ENCODE measurements around the gene SLC6A20. TPM values are rescaled to one million over a fixed set of nuclear protein-coding genes. Genes with fewer than 3 reads are reported as not detected.

The SLC6A20 gene
- total RNA-seq, 2 experiments from 2014 or later, result not detected

DNA sequence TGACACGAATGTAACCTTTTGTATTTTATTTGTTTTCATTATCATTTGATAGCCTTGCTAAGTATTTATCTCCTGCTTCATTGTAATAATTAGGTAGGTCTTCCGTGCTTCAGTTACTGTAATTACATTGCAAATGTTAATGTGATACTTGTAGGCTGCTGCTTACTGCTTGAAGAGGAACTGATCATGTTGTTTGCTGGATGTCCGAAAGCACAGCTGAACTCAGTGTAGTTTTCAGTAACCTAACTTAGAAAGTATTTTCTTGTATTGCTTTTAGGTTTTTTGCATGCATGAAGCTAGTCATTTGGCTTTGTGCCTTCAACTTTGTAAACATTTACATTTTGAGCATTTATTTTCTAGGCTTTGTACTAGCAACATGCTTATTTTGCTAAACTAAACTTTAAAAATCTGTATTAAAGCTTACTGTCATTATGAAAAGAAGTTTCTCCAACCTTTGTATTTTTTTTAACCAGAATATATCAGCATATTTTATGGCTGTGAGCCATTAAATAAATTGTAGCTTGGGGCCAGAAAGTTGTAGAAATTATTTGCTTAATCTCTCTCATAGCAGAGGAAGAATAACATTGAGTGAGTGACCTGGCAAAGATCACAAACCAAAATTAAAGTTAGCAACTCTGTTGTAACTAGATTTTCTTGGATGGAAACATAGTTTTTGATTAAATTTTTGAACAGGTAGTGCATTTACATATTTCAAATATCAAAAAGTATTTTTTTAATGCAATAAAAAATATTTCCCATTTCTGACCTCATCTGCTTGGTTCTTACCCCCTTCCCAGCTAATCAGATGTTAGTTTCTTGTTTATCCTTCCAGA is 76.5 kb downstream of the SLC6A20 start:
- Mint-ChIP-seq H3K27me3 (no peaks in the 10 kb centered on the region), H3K4me3 (no peak overlapping the region), H3K9me3 (no peaks in the 10 kb centered on the region), H3K27ac (peak overlapping the region; percentile 7), H3K36me3 (ENCODE audit: low read depth) (peaks cover 89% of the 10 kb centered on the region), H3K4me1 (ENCODE audit: low read depth) (peaks cover 39% of the 10 kb centered on the region)
- Histone ChIP-seq H3K4me3 (ENCODE audit: low read length) (no peak overlapping the region), H3K36me3 (ENCODE audit: insufficient read depth, low read length) (peaks cover 63% of the 10 kb centered on the region), H3K27ac (ENCODE audit: low read depth in 1 of 2, low read length in 2 of 2) (no peak overlapping the region), H3K4me1 (ENCODE audit: insufficient read depth, low read length) (no peaks in the 10 kb centered on the region), H3K27me3 (ENCODE audit: control insufficient read depth in 1 of 2, insufficient read depth in 2 of 2, low read length in 2 of 2) (no peaks in the 10 kb centered on the region), H3K9me3 (ENCODE audit: control insufficient read depth in 1 of 2, insufficient read depth in 1 of 2, low read length in 2 of 2) (no peaks in the 10 kb centered on the region)
- intact Hi-C loops (cut with DNase I, micrococcal nuclease), result no loop called here
- TF ChIP-seq, protein P1, sequence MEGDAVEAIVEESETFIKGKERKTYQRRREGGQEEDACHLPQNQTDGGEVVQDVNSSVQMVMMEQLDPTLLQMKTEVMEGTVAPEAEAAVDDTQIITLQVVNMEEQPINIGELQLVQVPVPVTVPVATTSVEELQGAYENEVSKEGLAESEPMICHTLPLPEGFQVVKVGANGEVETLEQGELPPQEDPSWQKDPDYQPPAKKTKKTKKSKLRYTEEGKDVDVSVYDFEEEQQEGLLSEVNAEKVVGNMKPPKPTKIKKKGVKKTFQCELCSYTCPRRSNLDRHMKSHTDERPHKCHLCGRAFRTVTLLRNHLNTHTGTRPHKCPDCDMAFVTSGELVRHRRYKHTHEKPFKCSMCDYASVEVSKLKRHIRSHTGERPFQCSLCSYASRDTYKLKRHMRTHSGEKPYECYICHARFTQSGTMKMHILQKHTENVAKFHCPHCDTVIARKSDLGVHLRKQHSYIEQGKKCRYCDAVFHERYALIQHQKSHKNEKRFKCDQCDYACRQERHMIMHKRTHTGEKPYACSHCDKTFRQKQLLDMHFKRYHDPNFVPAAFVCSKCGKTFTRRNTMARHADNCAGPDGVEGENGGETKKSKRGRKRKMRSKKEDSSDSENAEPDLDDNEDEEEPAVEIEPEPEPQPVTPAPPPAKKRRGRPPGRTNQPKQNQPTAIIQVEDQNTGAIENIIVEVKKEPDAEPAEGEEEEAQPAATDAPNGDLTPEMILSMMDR (IDR thresholded peaks at IDR 0.05), result no peak
- ATAC-seq (ENCODE audit: poor library complexity), result no peak
- ChIA-PET POLR2A (no interaction called here), CTCF (no interaction called here)
- no peak for DNase-seq

- no peaks in the 10 kb centered on the region for H3K4me1 ChIP-seq (ENCODE audit: insufficient read depth, low read length)
- no peaks in the 10 kb centered on the region for H3K27me3 Mint-ChIP-seq
- no peak overlapping the region for H3K4me3 ChIP-seq (ENCODE audit: low read length)
- H3K36me3 ChIP-seq (ENCODE audit: insufficient read depth, low read length), result peaks cover 59% of the 10 kb centered on the region
- intact Hi-C loops (cut with DNase I, micrococcal nuclease), result no loop called here
- H3K4me3 Mint-ChIP-seq, result no peak overlapping the region
- no peaks in the 10 kb centered on the region for H3K27me3 ChIP-seq (ENCODE audit: control insufficient read depth in 1 of 2, insufficient read depth in 2 of 2, low read length in 2 of 2)
- no peak overlapping the region for H3K27ac Mint-ChIP-seq
- ChIA-PET CTCF (interaction anchor here (0.6 to 1.4 kb wide), 2 partner anchors 11 to 751 kb away, joined by 3 read pairs; no protein-coding TSS in a partner anchor), POLR2A (no interaction called here)
- no peak for ATAC-seq (ENCODE audit: poor library complexity)
- H3K9me3 Mint-ChIP-seq, result no peaks in the 10 kb centered on the region
- H3K27ac ChIP-seq (ENCODE audit: low read depth in 1 of 2, low read length in 2 of 2), result no peak overlapping the region
- H3K4me1 Mint-ChIP-seq (ENCODE audit: low read depth), result peaks cover 18% of the 10 kb centered on the region
- no peak for DNase-seq
- peaks cover 85% of the 10 kb centered on the region for H3K36me3 Mint-ChIP-seq (ENCODE audit: low read depth)
- TF ChIP-seq, protein P1 (IDR thresholded peaks at IDR 0.05), result no peak
- H3K9me3 ChIP-seq (ENCODE audit: control insufficient read depth in 1 of 2, insufficient read depth in 1 of 2, low read length in 2 of 2), result no peaks in the 10 kb centered on the region
Measured at GRCh38 chr3:45716790-45717336, 79.5 kb downstream of the SLC6A20 start.

DNA sequence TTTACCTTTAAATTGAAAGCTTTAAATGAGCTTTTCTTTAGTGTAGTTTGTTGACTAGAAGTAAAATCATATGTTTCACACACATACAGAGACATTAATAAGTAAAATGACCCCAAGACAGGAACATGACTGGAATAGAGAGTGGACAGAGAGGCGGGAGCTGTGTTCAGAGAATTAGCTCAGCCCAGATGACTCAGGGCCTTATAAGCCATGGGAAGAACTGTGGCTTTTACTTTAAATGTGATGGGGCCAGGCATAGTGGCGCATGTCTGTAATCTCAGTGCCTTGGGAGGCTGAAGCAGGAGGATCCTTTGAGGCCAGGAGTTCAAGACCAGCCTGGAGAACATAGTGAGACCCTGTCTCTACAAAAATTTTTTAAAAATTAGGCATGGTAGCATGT is 80.4 kb downstream of the SLC6A20 start:
- TF ChIP-seq, protein P1 (IDR thresholded peaks at IDR 0.05), result no peak
- Histone ChIP-seq H3K27me3 (ENCODE audit: control insufficient read depth in 1 of 2, insufficient read depth in 2 of 2, low read length in 2 of 2) (no peaks in the 10 kb centered on the region), H3K4me1 (ENCODE audit: insufficient read depth, low read length) (no peaks in the 10 kb centered on the region), H3K27ac (ENCODE audit: low read depth in 1 of 2, low read length in 2 of 2) (no peak overlapping the region), H3K4me3 (ENCODE audit: low read length) (no peak overlapping the region), H3K36me3 (ENCODE audit: insufficient read depth, low read length) (peaks cover 68% of the 10 kb centered on the region), H3K9me3 (ENCODE audit: control insufficient read depth in 1 of 2, insufficient read depth in 1 of 2, low read length in 2 of 2) (no peaks in the 10 kb centered on the region)
- Mint-ChIP-seq H3K9me3 (no peaks in the 10 kb centered on the region), H3K27me3 (no peaks in the 10 kb centered on the region), H3K36me3 (ENCODE audit: low read depth) (peaks cover 92% of the 10 kb centered on the region), H3K4me3 (no peak overlapping the region), H3K27ac (no peak overlapping the region), H3K4me1 (ENCODE audit: low read depth) (peaks cover 18% of the 10 kb centered on the region)
- intact Hi-C loops (cut with DNase I, micrococcal nuclease), result no loop called here
- ATAC-seq (ENCODE audit: poor library complexity), result no peak
- DNase-seq, result no peak
- CTCF ChIA-PET, result no interaction called here
- POLR2A ChIA-PET, result no interaction called here

Data from CD4-positive, alpha-beta T cell (primary cell).